ENCODE data around the gene OR1I1.

- TF ChIP-seq CTCF (IDR thresholded peaks at IDR 0.05): no peak
- no peak for TF ChIP-seq POLR2A (IDR thresholded peaks at IDR 0.05)
These were observed 7.6 kb upstream of the OR1I1 start for GRCh38 chr19:15074371-15074770.

All from testis (tissue), 2 donors.